HG03060 (cell line): ENCODE results near the gene ZC3H18.
"Not testable (repeated sequence)": the region's sequence is repeated elsewhere in the genome, so short reads cannot be mapped to it uniquely, and the experiment has no call there.

ENCODE experiments used
- ATAC-seq: cut with Tn5 transposase; IDR thresholded peaks from one replicate; pipeline ENCODE4 v1.9.1; 2021; ENCODE audit warnings: low read depth, moderate number of reproducible peaks; ENCODE audit not compliant: unreplicated experiment

ZC3H18 gene

DNA sequence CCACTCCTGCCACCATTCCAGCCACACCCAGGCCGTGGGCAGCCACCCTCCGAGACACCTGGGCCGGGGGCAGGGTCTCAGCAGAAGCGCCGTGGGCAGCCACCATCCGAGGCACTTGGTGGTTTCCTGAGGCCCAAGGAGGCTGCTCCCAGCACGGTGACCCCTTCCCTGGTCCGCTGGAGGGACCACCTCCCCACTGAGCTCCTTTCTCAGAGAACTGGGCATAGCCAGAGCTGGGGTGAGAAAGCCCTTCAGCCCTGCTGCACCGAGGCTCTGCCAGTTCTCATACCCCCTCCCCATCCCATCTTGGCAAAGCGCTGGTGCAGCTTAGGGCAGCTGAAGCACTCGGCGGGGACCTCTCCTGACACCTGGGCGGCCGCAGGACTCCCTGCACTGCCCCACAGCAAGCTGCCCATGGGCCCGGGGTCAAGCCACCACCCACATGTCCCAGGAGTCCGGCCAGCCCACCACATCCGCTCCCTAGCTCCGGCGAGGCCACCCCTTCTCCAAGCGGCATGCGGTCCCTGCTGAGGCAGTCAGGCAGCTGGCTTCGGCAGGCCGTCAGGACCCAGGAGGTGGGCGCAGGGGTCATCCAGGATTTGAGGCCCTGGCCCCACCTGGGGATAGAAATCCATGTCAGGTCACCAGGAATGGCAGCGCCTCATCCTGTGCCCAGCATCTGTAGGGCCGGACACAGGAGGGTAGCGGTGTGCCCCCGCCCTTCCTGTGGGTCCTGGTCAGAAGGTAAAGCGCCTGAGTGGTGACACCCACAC is 82.0 kb downstream of the ZC3H18 start:
- ATAC-seq = no peak

DNA sequence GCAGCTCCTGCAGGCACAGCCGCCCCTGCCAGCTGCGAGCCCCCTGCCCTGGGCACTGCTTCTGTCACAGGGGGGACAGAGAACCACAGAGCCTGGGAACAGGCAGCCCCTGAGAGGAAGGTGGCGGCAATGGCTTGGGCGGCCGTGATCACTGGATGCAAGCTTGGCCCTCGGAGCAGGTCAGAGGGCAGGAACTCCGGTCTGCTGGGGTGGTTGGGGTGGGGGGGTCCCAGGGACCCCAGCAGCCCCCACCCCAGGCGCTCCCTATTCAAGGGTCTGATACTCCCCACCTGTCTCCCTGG is 82.5 kb downstream of the ZC3H18 start:
- no peak for ATAC-seq

DNA sequence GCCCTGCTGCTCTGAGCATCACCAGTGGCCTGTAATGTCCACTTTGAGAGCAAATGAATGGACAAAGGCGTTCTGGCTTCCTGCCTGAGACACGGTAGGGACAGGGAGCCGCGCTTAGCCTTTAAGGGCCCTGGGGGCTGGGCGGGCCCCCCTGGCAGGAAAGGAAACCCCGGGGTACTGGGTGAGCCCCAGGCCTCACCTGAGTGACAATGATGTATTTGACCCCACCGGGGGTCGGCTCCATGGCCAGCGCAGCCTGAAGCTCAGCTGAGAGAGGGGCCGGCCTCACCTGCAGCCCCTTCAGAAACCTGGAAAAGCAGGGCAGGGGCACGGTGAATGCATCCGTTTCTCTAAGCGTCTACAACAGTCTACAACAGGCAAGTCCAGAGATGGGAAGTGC is 82.9 kb downstream of the ZC3H18 start:
- ATAC-seq = no peak

DNA sequence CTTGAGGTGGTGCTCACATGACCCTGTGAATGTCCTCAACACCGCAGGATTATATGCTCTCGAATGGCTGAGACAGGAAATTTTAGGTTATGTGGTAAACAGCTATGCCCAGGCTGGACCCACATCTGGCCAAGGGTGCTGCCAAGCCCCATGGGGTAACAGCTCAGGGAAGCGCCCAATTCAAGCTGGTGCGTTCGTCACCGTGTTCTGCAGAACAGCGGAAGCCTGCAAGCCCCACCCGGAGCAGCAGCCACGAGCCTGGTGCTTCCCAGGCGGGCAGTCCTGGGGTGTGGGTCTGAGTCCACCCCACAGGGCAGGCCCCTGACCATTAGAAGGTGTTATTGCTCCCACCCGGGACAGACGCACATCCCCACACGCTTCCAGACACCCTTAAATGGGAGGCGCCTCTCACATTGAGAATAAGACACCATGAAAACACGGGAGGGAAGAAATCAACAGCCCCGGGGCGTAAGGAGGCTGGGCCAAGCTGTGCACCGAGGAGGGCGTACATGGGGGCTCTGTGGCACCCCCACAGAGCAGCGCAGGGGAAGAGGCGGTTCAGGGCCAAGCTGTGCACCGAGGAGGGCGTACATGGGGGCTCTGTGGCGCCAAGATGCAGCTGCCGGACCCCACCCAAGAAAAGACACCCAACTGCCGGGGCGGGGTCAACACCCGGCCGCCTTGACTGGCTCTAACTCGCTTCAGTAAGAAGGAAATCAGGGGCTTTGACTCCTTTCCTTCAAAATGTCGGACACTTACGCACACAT is 83.6 kb downstream of the ZC3H18 start:
- no peak for ATAC-seq

DNA sequence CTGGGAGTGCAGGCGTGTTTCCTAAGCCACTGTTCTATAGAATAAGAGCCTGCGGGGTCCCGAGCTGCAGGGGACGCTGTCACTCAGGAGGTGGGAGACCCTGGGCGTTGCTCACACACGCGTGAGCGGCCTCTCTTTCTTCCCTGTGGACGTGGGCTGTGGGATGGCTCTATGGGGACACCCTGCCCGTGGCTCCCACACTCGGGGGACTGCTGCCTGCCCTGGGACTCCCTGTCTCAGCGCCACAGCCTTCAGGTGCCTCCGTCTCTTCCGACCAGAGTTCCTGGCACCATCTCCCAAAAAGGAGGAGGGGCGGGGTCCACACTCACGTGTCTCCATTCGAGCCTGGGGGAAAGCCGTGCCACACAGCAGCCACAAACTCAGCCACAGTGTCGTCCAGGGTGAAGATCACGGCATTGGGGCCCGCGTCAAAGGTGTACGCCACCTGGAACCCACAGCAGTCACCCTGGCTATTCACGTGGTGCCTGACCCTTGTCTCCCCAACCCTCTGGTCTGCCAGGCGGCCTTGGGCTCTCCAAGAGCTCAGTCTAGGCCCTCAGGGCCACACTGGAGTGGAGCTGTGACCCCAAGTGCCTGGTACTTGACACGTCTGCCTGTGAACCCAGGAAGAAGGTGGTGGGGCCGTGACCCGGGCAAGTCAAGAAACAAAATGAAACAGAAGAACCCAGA is 84.3 kb downstream of the ZC3H18 start:
- no peak for ATAC-seq

DNA sequence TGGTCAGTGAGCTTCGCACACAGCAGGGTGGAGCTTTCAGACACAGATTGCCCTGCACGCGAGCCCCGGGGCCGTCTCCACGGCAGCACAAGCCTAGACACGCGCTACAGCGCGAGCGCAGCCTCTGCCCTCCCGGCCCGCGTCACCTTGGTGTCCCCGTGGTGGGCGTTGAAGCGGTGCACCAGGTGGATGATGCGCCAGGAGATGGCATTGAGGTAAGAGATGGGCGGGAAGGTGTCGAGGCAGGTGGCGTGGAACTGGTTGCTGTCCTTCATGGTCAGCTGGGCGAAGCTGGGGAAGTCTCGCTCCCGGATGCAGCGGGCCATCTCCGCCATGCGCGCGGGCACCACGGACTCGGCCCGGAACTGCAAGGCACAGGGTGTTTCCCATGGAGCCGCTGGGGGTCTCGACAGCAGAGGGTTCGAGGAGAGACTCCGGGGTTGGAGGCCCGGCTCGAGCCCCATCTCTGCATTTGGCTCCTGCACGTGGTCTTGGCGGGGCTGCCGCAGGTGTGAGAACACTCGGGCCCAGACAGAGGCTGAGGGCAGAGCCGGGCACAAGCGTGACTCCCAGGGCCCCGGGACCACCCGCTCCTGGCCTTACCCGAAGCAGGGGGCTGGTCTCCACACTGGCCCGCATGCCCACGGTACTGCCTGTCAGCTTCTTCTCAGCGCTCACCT is 85.0 kb downstream of the ZC3H18 start:
- no peak for ATAC-seq

DNA sequence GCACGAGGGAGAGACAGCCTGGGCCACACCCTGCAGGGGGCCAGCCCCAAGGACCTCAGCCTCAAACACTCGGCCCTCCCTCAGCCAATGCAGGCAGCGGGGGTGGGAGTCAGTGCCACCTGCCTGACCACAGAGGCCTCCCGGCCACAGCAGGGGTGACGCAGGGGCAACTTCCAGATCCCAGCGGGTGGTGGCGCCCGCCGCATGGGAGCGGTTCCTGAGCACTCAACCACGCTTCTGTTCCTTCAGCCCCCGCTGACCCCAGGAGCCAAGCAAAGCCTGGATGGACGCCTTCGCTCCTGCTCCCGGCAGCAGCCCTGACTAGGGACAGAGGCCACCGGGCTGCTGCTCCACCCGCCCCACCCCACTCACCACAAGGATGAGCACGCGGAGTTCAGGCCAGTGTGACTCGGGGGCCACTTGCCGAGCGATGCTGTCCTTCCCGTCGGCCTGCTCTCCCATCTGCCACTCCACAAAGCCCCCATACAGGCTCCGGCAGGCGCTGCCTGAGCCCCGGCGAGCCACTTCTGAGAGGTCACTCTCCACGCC is 85.6 kb downstream of the ZC3H18 start:
- ATAC-seq = no peak

DNA sequence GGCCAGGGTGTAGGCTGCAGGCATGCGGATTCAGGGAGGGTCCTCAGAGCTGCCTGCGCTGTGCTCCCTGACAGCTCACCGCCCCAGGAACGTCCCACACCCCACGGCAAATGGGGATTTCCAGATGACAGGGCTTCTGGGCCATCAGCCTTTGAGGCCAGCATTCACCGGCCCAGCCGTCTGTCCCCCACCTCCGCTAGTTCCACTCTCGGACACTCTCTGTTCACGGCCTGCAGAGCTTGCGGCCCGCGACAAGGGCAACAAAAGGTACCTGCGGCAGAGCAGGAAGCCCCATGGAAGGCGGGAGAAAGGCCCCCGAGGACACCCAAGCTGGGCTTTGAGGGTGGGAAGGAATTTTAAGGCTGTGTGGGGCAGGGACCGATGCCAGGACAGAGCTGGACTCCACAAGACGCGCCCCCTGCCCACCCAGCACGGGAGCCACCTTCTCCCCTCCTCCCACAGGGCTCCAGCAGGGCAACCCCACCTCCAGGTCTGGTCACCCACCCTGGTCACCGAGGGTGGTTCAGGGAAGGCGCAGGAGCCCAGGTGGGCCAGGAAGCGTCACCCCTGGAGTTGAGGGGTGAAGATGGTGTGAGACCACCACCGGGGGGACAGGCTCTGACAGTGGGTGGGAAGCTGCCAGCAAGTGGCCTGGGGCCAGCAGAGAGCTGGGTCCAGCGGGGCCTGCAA is 86.2 kb downstream of the ZC3H18 start:
- ATAC-seq = no peak

DNA sequence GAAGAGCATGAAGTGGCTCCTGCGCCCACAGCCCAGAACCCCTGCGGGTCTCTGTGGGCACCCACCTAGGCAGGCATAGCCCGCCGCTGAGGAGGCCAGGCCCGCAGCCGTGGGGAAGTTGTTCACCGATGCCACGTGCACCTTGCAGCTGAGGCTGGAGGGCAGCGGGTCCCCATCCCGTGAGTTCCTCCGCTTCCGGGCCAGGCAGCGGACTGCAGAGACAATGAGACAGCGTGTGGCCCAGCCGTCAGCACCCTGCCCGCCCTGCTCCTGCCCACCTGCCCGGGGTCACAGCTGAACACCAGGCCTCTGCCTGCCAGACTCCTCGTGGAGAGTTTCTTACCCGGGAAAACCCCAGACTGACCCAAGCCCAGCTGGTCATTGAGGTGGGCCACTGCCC is 87.2 kb downstream of the ZC3H18 start:
- no peak for ATAC-seq

DNA sequence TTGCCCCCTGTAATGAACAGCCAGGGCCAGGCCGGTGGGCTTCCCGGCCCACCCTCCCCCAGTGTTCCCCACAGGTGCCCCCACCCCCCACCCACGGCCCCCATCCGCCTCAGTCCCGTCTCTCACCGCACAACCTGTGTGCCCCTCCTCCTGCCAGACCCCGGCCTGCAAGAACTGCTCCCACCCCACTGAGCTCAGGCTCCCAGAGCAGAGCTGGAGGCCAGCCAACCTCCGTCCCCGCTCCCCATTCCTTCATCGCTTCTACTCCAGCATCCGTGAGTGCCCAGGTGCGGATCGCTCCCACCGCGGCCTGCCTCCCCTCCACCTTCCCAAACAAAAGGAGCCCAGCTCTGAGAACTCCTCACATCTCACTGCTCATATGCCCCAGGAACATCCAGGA is 88.5 kb downstream of the ZC3H18 start:
- ATAC-seq = no peak

DNA sequence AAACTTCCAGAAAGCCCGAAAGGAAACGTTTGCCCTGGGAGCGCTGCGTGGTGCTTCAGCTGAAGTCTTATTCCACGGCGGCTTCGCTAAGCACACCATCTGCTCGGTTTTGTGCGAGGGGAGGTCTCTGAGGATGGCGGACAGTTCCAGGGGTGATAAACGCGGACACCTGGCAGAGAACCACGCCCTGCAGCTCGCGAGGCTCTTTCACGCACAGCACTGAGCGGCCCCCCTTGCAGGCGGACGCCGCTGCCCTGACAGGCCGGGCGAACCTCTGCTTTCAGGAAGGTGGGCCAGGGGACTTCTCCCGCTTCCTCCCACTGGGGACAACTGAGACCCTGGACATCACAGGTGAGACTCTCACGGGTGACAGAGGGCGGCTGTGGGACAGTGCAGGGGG is 89.0 kb downstream of the ZC3H18 start:
- no peak for ATAC-seq

DNA sequence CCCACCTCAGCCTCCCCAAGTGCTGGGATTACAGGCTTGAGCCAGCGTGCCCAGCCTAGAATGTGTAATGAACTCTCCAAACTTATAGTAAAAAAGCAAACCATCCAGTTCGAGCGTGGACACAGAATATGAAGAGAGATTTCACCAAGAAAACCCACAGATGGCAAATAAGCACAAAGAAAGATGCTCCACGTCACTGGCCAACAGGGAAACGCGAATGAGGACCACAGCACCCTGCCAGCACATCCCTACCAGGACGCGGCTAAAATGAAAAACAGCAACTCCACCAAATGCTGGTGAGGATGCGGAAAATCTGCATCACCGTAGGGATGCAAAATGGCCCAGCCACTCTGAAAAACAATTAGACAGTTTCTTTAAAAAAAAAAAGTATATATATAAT is 91.3 kb downstream of the ZC3H18 start:
- ATAC-seq = no peak

DNA sequence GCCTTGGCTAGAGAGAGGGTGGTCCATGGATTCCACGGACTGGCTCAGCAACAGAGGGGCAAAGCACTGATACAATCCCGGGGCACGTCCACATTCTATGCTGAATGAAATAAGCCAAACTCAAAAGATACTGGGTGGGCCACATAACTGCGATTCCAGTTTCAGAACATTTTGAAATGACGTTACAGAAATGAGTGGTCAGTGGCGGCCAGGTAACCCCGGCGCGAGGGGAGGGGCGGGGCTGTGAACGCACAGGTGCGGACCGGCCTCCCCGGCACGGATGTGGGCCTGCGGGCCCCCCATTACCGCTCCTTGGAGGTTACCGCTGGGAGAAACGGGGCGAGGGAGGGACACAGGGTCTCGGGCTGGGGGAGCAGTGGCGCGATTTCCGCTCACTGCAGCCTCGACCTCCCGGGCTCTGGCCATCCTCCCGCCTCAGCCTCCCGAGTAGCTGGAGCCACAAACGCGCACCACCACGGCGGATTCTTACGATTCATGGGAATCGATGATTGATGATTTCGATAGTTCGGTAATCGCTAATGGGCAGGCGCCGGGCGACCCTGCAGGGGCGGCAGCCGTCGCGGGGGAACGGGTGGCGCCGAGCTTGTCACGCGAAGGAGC is 92.1 kb downstream of the ZC3H18 start:
- ATAC-seq = peak; percentile 3

DNA sequence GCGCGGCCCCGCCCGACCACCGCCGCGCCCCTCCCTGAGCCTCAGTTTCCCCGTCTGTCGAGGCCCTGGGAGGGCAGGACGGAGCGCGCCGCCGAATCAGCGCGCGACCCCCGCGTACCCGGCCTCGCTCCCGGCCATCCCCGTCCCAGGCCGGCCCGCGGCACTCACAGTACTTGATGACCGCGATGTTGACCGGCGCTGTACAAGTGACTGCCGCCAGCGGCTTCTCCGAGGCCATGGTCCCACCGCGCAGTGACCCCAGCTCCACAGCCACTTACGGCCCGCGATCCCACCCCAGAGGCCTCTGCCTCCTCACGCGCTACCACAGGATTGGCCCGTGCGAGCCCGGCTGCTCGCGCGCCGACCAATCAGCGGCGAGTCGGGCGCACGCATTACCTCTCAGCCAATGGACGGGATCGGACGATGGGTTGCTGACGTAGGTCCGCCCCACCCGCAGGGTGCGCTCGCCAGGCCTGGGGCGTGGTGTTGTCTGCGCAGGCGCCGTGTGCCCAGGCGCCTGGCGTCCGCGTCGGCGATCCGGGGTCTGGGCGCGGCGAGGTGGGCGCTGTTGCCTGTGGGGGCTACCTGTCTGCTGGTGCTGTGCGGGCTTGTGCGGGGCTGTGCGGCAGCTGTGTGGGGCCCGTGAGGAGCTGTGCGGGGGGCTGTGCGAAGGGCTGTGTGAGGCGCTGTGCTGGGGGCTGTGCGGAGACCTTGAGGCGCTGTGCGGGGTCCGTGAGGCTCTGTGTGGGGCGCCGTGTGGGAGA is 92.8 kb downstream of the ZC3H18 start, which contains the start of gene MVD:
Gene MVD, minus strand, starts transcription at position 249 of the 764 bp plus-strand sequence. Its CDS starts 11 bp downstream, at position 238.
- peak; percentile 85 for ATAC-seq

DNA sequence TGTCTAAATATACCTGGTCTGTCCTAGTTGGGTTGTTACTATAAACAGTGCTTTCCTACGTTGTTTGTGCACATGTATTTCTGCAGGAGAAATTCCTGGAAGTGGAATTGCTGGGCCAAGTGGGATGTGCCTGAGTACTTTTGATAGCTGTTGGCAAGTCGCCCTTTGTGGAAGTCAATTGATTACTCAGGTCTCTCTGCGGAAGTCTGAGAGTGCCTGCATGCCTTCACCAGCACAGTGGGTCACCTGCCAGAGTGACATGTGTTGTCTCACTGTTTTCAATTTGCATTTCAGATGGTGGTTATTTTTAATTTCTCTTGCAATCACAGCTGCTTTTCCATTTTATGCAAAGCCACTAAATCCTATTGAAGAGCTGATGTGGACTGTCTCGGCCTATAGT is 94.9 kb downstream of the ZC3H18 start:
- no peak for ATAC-seq

DNA sequence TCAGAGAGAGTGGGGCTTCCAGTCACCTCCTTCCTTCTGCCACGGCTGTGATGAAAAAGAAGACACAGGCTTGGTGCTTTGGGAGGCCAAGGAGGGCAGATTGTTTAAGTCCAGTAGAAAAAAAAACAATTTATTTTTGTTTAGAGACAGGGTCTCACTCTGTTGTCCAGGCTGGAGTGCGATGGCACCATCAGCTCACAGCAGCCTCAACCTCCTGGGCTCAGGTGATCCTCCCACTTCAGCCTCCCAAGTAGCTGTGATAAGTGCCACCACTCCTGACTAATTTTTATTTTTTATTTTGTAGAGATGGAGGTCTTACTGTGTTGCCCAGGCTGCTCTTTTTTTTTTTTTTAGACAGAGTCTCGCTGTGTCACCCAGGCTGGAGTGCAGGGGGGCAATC is 95.4 kb downstream of the ZC3H18 start:
- ATAC-seq = no peak

DNA sequence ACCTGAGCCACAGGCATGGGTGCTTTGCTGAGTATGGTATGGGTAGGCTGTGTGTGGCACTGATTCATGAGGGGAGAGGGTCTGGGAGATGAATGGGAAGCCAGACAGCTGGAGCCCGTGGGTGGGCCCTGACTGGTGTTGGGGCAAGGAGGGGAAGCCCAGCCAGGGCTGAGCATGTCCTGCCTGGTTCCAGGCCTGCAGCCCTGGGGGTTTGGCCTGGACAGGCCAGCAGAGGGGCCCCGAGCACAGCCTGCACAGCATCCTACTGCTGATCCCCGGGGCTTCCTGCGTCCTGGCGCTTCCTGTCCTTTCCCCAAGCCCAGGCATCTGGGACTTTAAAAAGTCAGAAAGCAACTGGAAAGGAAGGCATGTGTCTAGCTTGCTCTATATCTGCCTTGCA is 97.3 kb downstream of the ZC3H18 start:
- no peak for ATAC-seq

DNA sequence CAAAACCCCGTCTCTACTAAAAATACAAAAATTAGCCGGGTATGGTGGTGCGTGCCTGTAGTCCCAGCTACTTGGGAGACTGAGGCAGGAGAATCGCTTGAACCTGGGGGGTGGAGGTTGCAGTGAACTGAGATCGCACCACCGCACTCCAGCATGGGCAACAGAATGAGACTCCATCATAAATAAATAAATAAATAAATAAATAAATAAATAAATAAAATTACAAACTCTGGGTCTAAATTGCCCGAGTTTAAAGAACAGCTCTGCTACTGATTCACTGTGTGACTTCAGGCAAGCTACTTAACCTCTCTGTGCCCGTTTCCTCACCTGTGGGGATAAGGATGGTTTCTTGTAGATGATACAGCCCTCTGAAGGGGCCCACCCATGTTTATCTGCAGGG is 99.3 kb downstream of the ZC3H18 start:
- ATAC-seq = not testable (repeated sequence)

DNA sequence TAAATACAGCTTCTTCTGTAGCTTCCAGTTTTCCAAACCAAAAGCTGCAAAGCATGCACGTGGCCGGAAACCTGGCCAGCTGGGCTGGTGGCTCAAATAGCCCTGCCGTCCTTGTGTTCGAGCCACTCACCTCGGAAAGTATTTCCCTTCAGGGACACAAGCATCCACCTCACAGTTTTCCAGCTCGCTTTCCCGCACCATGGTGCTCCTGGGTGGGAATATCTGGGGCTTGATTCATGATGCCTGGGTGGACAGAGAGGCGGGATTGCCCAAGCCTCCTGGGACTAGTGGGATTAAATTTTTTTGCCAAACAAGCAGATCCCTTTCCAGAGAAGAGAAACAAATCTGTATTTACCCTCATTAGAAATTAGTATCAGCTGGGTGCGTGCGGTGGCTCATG is 99.8 kb downstream of the ZC3H18 start:
- ATAC-seq = no peak
